Liver (tissue), 9 donors: ENCODE results near the gene CREB3L1. TPM values are rescaled to one million over a fixed set of nuclear protein-coding genes. Genes with fewer than 3 reads are reported as not detected.

ENCODE experiments used
- DNase-seq: peaks from one replicate; pipeline ENCODE4 v3.0.0-alpha.2; 2017; ENCODE audit warnings: low spot score
- H3K27ac ChIP-seq, 2 donors: one replicate each; pipeline ENCODE4 v1.7.0; 2013; ENCODE audit warnings: inconsistent platforms in 2 of 2, low read length in 2 of 2, control low read depth in 1 of 2, low read depth in 1 of 2, mild to moderate bottlenecking in 1 of 2
- H3K27me3 ChIP-seq, 4 donors: one replicate each; pipeline versions ENCODE4 v1.6.1 to v1.7.0; 2013; ENCODE audit warnings: low read length in 3 of 4, inconsistent platforms in 1 of 4, mild to moderate bottlenecking in 1 of 4, moderate library complexity in 1 of 4; ENCODE audit not compliant: control insufficient read depth in 4 of 4, insufficient read depth in 4 of 4
- H3K36me3 ChIP-seq, 4 donors: one replicate each; pipeline versions ENCODE4 v1.6.1 to v1.7.0; 2013; ENCODE audit warnings: low read length in 3 of 4, mild to moderate bottlenecking in 3 of 4, low read depth in 1 of 4, moderate library complexity in 1 of 4; ENCODE audit not compliant: control insufficient read depth in 4 of 4, insufficient read depth in 3 of 4
- H3K4me1 ChIP-seq, 4 donors: one replicate each; pipeline versions ENCODE4 v1.6.1 to v1.7.0; 2013; ENCODE audit warnings: low read length in 3 of 4, mild to moderate bottlenecking in 3 of 4, moderate library complexity in 1 of 4; ENCODE audit not compliant: control insufficient read depth in 4 of 4, insufficient read depth in 4 of 4
- H3K4me3 ChIP-seq, 3 donors: one replicate each; pipeline versions ENCODE4 v1.6.1 to v1.7.0; 2013; ENCODE audit warnings: low read length in 3 of 3, control low read depth in 1 of 3, low read depth in 1 of 3, mild to moderate bottlenecking in 1 of 3
- H3K9ac ChIP-seq, 2 donors: one replicate each; pipeline ENCODE4 v1.7.0; 2013; ENCODE audit warnings: low read length in 2 of 2, mild to moderate bottlenecking in 2 of 2, moderate library complexity in 2 of 2, control low read depth in 1 of 2, low read depth in 1 of 2
- H3K9me3 ChIP-seq, 4 donors: one replicate each; pipeline versions ENCODE4 v1.6.1 to v1.7.0; 2013; ENCODE audit warnings: low read length in 3 of 4; ENCODE audit not compliant: control insufficient read depth in 4 of 4
- ATF3 ChIP-seq: IDR thresholded peaks from 2 replicates; pipeline ENCODE4 v1.6.1; 2016; ENCODE audit warnings: antibody characterized with exemption
- CTCF ChIP-seq: fragments of 150-350 bp; IDR thresholded peaks from 2 replicates; pipeline ENCODE4 v1.5.1; 2017; ENCODE audit warnings: improper control_type of control experiment, low read depth, low read length; ENCODE audit not compliant: missing input control
- EGR1 ChIP-seq, 2 donors: IDR thresholded peaks; 2 replicates each; pipeline ENCODE4 v1.6.1; 2016 to 2018; ENCODE audit warnings: antibody characterized with exemption in 2 of 2, low read depth in 2 of 2
- FOXA1 ChIP-seq: IDR thresholded peaks from 2 replicates; pipeline ENCODE4 v1.6.1; 2016; ENCODE audit warnings: antibody characterized with exemption
- FOXA2 ChIP-seq: IDR thresholded peaks from 2 replicates; pipeline ENCODE4 v1.6.1; 2016; ENCODE audit warnings: antibody characterized with exemption
- HNF4A ChIP-seq, 2 donors: conservative IDR thresholded peaks; 2 replicates each; pipeline ENCODE4 v1.6.1; 2016; ENCODE audit warnings: antibody characterized with exemption in 2 of 2, mild to moderate bottlenecking in 2 of 2
- NR2F2 ChIP-seq: IDR thresholded peaks from 2 replicates; pipeline ENCODE4 v1.6.1; 2016; ENCODE audit warnings: antibody characterized with exemption
- RAD21 ChIP-seq, 2 donors: IDR thresholded peaks; 2 replicates each; pipeline ENCODE4 v1.6.1; 2016; ENCODE audit warnings: antibody characterized with exemption in 2 of 2, mild to moderate bottlenecking in 2 of 2
- REST ChIP-seq: IDR thresholded peaks from 2 replicates; pipeline ENCODE4 v1.6.1; 2016; ENCODE audit warnings: antibody characterized with exemption, mild to moderate bottlenecking
- RXRA ChIP-seq, 2 donors: IDR thresholded peaks; 2 replicates each; pipeline ENCODE4 v1.6.1; 2017 to 2018; ENCODE audit warnings: antibody characterized with exemption in 2 of 2, mild to moderate bottlenecking in 1 of 2
- SP1 ChIP-seq: IDR thresholded peaks from 2 replicates; pipeline ENCODE4 v1.6.1; 2018; ENCODE audit warnings: antibody characterized with exemption, mild to moderate bottlenecking
- TAF1 ChIP-seq: conservative IDR thresholded peaks from 2 replicates; pipeline ENCODE4 v1.6.1; 2016; ENCODE audit warnings: antibody characterized with exemption, mild to moderate bottlenecking
- YY1 ChIP-seq: IDR thresholded peaks from 2 replicates; pipeline ENCODE4 v1.6.1; 2016; ENCODE audit warnings: antibody characterized with exemption, mild to moderate bottlenecking
- ZBTB33 ChIP-seq: IDR thresholded peaks from 2 replicates; pipeline ENCODE4 v1.6.1; 2016; ENCODE audit warnings: antibody characterized with exemption
- WGBS: extraction: QIAGEN DNeasy Blood & Tissue Kit; methylation state at CpG from one replicate; pipeline ENCODE4 v1.1.7; 2013; 5-methylcytosine and 5-hydroxymethylcytosine counted together
- polyA plus RNA-seq, 2 donors: library from polyadenylated mRNA; stranded (reverse) in 1 of 2; unstranded in 1 of 2; fragments of 200-250 nt in 1 of 2; fragments of >200 nt in 1 of 2; fragmentation: Nextera tagmentation in 1 of 2; extraction: Ambion mirVana in 1 of 2; gene quantifications; one replicate each; pipeline versions ENCODE4 v1.2.1 to v1.2.3, GENCODE V29; 2013 to 2015
- total RNA-seq, 2 donors: library from RNA; depleted of rRNA; stranded (reverse); fragments of >200 nt; gene quantifications; one replicate each; pipeline ENCODE4 v1.2.3, GENCODE V29; 2014
- donor health status: healthy.
- donor health status: healthy.
- donor health status: healthy.
- donor health status: healthy.
- donor health status: healthy.

CREB3L1 gene
- total and polyA plus RNA-seq, 4 donors, result 0.14 to 1.3 (median 0.33) TPM

- Histone ChIP-seq H3K4me1 (peaks cover 0 to 5% (median 0%) of the 10 kb centered on the region in 4 donors), H3K36me3 (no peaks in the 10 kb centered on the region), H3K27me3 (no peaks in the 10 kb centered on the region), H3K9me3 (no peaks in the 10 kb centered on the region), H3K27ac (no peak overlapping the region), H3K9ac (no peak overlapping the region), H3K4me3 (no peak overlapping the region)
- peak; percentile 78 for DNase-seq
- TF ChIP-seq TAF1 (no peak), FOXA2 (no peak), RXRA (IDR thresholded peaks at IDR 0.05) (no peak), ATF3 (no peak), CTCF (peak; percentile 90), REST (no peak), HNF4A (conservative IDR thresholded peaks at IDR 0.05) (no peak), EGR1 (IDR thresholded peaks at IDR 0.05; ENCODE audit: low read depth in 2 of 2) (no peak), SP1 (no peak), FOXA1 (no peak), YY1 (no peak), RAD21 (IDR thresholded peaks at IDR 0.05) (peak; percentile 65 to 85), ZBTB33 (no peak), NR2F2 (no peak)
- 44% methylated on average over 16 of the region's 16 CpGs for WGBS
Observed at GRCh38 chr11:46315033-46315738, 37.7 kb downstream of the CREB3L1 start.
